ENCODE data around the gene FOXL1. TPM values are rescaled to one million over a fixed set of nuclear protein-coding genes. Genes with fewer than 3 reads are reported as not detected.
A peak's percentile ranks its signal among the peaks of the same experiment; 100 is the strongest.

Gene FOXL1
- total RNA-seq, 1 experiment from 2014 or later: 0.13 TPM

DNA sequence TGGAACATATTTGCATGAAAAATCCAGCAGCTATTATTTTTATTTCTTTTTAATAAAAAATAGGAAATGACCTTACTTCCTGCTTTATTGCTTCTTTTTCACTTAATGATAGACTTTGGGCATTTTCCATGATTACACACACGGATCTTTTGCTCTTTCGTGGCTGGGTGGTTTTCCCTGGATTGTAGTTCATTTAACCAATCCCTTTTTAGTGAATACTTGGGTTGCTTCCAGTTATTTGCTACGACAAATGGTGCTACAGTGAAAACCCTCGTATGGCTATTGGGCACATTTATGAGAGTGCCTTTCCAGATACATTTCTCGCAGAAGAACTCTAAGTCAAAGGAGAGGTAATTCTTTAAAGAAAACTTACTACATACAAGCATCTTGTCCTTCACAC is 38.6 kb downstream of the FOXL1 start:
- Histone ChIP-seq H3K4me3 (ENCODE audit: low read depth, low read length, poor library complexity, severe bottlenecking) (no peak overlapping the region), H3K9me3 (ENCODE audit: low read depth, low read length, poor library complexity, severe bottlenecking) (no peaks in the 10 kb centered on the region), H3K27ac (ENCODE audit: low read depth, low read length, poor library complexity, severe bottlenecking) (no peak overlapping the region), H3K36me3 (ENCODE audit: insufficient read depth, low read length, poor library complexity, severe bottlenecking) (no peaks in the 10 kb centered on the region), H3K27me3 (replicated peaks; ENCODE audit: insufficient read depth, low read depth, low read length, poor library complexity) (no peaks in the 10 kb centered on the region), H3K4me1 (ENCODE audit: insufficient read depth, low read length, poor library complexity, severe bottlenecking) (no peaks in the 10 kb centered on the region)
- no TSS peak for BruUV-seq (replicated peaks)
- ChIA-PET CTCF (no interaction called here), POLR2A (ENCODE audit: low non-redundant PET) (no interaction called here)
- TF ChIP-seq EZH2 (IDR thresholded peaks at IDR 0.05; ENCODE audit: borderline replicate concordance, low read depth, low read length, poor library complexity, severe bottlenecking): no peak
- TF ChIP-seq, protein P1, sequence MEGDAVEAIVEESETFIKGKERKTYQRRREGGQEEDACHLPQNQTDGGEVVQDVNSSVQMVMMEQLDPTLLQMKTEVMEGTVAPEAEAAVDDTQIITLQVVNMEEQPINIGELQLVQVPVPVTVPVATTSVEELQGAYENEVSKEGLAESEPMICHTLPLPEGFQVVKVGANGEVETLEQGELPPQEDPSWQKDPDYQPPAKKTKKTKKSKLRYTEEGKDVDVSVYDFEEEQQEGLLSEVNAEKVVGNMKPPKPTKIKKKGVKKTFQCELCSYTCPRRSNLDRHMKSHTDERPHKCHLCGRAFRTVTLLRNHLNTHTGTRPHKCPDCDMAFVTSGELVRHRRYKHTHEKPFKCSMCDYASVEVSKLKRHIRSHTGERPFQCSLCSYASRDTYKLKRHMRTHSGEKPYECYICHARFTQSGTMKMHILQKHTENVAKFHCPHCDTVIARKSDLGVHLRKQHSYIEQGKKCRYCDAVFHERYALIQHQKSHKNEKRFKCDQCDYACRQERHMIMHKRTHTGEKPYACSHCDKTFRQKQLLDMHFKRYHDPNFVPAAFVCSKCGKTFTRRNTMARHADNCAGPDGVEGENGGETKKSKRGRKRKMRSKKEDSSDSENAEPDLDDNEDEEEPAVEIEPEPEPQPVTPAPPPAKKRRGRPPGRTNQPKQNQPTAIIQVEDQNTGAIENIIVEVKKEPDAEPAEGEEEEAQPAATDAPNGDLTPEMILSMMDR (conservative IDR thresholded peaks at IDR 0.05; ENCODE audit: low read depth, low read length): no peak
- intact Hi-C loops (cut with micrococcal nuclease; ENCODE audit: unreplicated experiment): no loop called here
- DNase-seq (ENCODE audit: low spot score): peak; percentile 33

DNA sequence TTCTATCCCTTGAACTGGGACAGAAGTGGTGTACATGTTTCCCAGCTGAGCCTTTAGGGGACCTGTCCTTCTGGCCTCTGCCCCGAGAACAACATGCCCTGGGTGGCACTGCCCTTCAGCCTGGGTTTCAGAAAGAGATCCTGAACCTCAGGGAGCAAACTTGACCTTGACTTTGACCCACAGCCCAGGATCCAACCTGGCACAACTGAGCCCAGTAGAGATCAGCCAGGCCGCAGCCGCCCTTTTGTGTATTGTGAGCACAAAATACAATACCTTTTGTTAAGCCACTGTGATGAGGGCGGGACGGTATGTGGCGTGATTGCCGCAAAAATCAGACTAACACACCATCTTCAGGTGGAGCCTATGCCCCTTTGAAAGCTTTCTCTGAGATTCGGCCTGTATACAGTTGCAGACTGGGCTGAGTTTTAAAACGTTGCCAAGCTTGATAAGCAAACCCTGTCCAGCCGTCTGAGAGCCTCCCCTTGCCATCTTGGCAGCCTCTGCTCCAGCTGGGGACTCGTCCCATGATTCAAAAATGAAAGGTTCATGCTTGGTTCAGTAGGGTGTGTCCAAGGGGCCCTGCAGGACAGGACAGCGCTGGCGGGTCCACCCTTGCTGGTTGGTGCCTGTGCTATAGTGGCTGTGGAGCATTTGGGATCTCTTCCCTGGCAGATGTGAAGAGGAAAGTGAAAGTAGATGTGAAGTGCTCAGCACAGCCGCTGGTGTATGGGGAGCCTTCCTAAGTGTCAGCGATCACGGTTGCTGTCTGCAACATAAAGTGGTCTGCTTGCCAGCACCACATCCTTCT is 40.3 kb downstream of the FOXL1 start:
- Histone ChIP-seq H3K27ac (ENCODE audit: low read depth, low read length, poor library complexity, severe bottlenecking) (no peak overlapping the region), H3K27me3 (replicated peaks; ENCODE audit: insufficient read depth, low read depth, low read length, poor library complexity) (no peaks in the 10 kb centered on the region), H3K9me3 (ENCODE audit: low read depth, low read length, poor library complexity, severe bottlenecking) (no peaks in the 10 kb centered on the region), H3K4me3 (ENCODE audit: low read depth, low read length, poor library complexity, severe bottlenecking) (no peak overlapping the region), H3K36me3 (ENCODE audit: insufficient read depth, low read length, poor library complexity, severe bottlenecking) (no peaks in the 10 kb centered on the region), H3K4me1 (ENCODE audit: insufficient read depth, low read length, poor library complexity, severe bottlenecking) (no peaks in the 10 kb centered on the region)
- no peak for TF ChIP-seq EZH2 (IDR thresholded peaks at IDR 0.05; ENCODE audit: borderline replicate concordance, low read depth, low read length, poor library complexity, severe bottlenecking)
- TF ChIP-seq, protein P1 (conservative IDR thresholded peaks at IDR 0.05; ENCODE audit: low read depth, low read length): no peak
- intact Hi-C loops (cut with micrococcal nuclease; ENCODE audit: unreplicated experiment): no loop called here
- ChIA-PET CTCF (no interaction called here), POLR2A (ENCODE audit: low non-redundant PET) (no interaction called here)
- DNase-seq (ENCODE audit: low spot score): no peak
- BruUV-seq (replicated peaks): no TSS peak

DNA sequence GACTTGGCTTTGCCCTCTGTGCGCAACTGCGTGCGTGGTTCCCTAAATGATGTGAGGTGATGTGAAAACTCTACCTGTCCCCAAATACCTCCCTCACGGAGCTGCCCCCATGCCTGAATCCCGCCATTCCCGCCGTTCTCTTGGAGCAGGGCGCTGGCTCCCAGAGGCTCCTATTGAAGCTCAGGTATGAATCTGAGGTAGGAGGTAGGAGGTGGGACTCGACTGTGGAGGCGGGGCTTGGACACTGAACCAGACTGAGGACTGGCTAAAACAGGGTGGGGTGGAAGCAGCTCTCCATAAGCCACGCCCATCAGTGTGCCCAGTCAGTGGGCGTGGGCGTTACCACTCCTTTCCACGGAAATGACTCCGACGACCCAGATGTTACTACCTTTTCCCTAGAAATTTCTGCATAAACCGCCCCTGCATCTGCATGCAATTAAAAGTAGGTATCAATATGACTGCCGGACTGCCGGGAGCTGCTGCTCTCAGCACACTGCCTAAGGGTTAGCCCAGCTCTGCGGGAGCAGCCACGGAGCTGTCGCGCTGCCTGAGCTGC is 41.0 kb downstream of the FOXL1 start:
- no peak for TF ChIP-seq EZH2 (IDR thresholded peaks at IDR 0.05; ENCODE audit: borderline replicate concordance, low read depth, low read length, poor library complexity, severe bottlenecking)
- TF ChIP-seq, protein P1 (conservative IDR thresholded peaks at IDR 0.05; ENCODE audit: low read depth, low read length): no peak
- H3K27ac ChIP-seq (ENCODE audit: low read depth, low read length, poor library complexity, severe bottlenecking): no peak overlapping the region
- H3K4me3 ChIP-seq (ENCODE audit: low read depth, low read length, poor library complexity, severe bottlenecking): no peak overlapping the region
- no peak for DNase-seq (ENCODE audit: low spot score)
- no peaks in the 10 kb centered on the region for H3K9me3 ChIP-seq (ENCODE audit: low read depth, low read length, poor library complexity, severe bottlenecking)
- H3K27me3 ChIP-seq (replicated peaks; ENCODE audit: insufficient read depth, low read depth, low read length, poor library complexity): no peaks in the 10 kb centered on the region
- ChIA-PET POLR2A (ENCODE audit: low non-redundant PET) (no interaction called here), CTCF (no interaction called here)
- H3K36me3 ChIP-seq (ENCODE audit: insufficient read depth, low read length, poor library complexity, severe bottlenecking): no peaks in the 10 kb centered on the region
- intact Hi-C loops (cut with micrococcal nuclease; ENCODE audit: unreplicated experiment): no loop called here
- no TSS peak for BruUV-seq (replicated peaks)
- H3K4me1 ChIP-seq (ENCODE audit: insufficient read depth, low read length, poor library complexity, severe bottlenecking): no peaks in the 10 kb centered on the region
